HepG2 (cell line): Measurements from ENCODE around the gene UNC13D. TPM values are rescaled to one million over a fixed set of nuclear protein-coding genes. Genes with fewer than 3 reads are reported as not detected.

Experiments used
- AGO2 ChIP-seq: fragments of 200-400 bp; formaldehyde crosslinking; optimal IDR thresholded peaks from 2 replicates; pipeline ENCODE3; 2017; ENCODE audit warnings: mild to moderate bottlenecking, low read depth, low read length, moderate library complexity
- KAT2B ChIP-seq: fragments of 150-350 bp; IDR thresholded peaks from 2 replicates; pipeline ENCODE4 v1.6.1; 2014; ENCODE audit warnings: low read depth, low read length, borderline replicate concordance
- KAT8 ChIP-seq: IDR thresholded peaks from 2 replicates; pipeline ENCODE4 v1.6.1; 2016; ENCODE audit warnings: missing genetic modification reagents, missing compliant biosample characterization
- KDM5A ChIP-seq: fragments of 200-600 bp; sonication (generic); IDR thresholded peaks from 2 replicates; pipeline ENCODE4 v1.7.0; 2018; ENCODE audit warnings: antibody characterized with exemption, mild to moderate bottlenecking, low read length, borderline replicate concordance
- MED1 ChIP-seq: sonication (generic); formaldehyde crosslinking; IDR thresholded peaks from 2 replicates; pipeline ENCODE4 v1.4.0; 2020; ENCODE audit warnings: missing genetic modification reagents
- MED13 ChIP-seq: sonication (generic); formaldehyde crosslinking; IDR thresholded peaks from 2 replicates; pipeline ENCODE4 v1.5.0; 2020; ENCODE audit warnings: missing genetic modification reagents
- MEIS1 ChIP-seq: sonication (generic); formaldehyde crosslinking; IDR thresholded peaks from 2 replicates; pipeline ENCODE4 v1.9.0; 2021; ENCODE audit warnings: mild to moderate bottlenecking, missing genetic modification reagents, moderate library complexity, borderline replicate concordance
- NFKB2 ChIP-seq: sonication (generic); formaldehyde crosslinking; IDR thresholded peaks from 2 replicates; pipeline ENCODE4 v1.4.0; 2020; ENCODE audit warnings: missing genetic modification reagents, borderline replicate concordance
- ONECUT2 ChIP-seq: sonication (generic); formaldehyde crosslinking; IDR thresholded peaks from 2 replicates; pipeline ENCODE4 v1.4.0; 2020; ENCODE audit warnings: missing genetic modification reagents
- PCBP2 ChIP-seq: fragments of 200-400 bp; formaldehyde crosslinking; optimal IDR thresholded peaks from 2 replicates; pipeline ENCODE3; 2018; ENCODE audit warnings: low read length, low read depth; ENCODE audit not compliant: poor library complexity, severe bottlenecking
- SMYD3 ChIP-seq: sonication (generic); formaldehyde crosslinking; IDR thresholded peaks from 2 replicates; pipeline ENCODE4 v1.8.1; 2023; ENCODE audit warnings: mild to moderate bottlenecking, missing genetic modification reagents
- TBX2 ChIP-seq: sonication (generic); formaldehyde crosslinking; IDR thresholded peaks from 2 replicates; pipeline ENCODE4 v1.5.0; 2020; ENCODE audit warnings: missing genetic modification reagents, mild to moderate bottlenecking, borderline replicate concordance
- ZKSCAN5 ChIP-seq: sonication (generic); formaldehyde crosslinking; IDR thresholded peaks from 2 replicates; pipeline ENCODE4 v1.5.1; 2020; ENCODE audit warnings: mild to moderate bottlenecking, missing genetic modification reagents
- ZNF224 ChIP-seq: sonication (generic); formaldehyde crosslinking; IDR thresholded peaks from 2 replicates; pipeline ENCODE4 v1.5.0; 2020; ENCODE audit warnings: mild to moderate bottlenecking, missing genetic modification reagents
- ZNF253 ChIP-seq: sonication (generic); formaldehyde crosslinking; IDR thresholded peaks from 2 replicates; pipeline ENCODE4 v1.8.0; 2022; ENCODE audit warnings: mild to moderate bottlenecking, missing genetic modification reagents, borderline replicate concordance
- ZNF33B ChIP-seq: sonication (generic); formaldehyde crosslinking; IDR thresholded peaks from 2 replicates; pipeline ENCODE4 v1.5.1; 2020; ENCODE audit warnings: mild to moderate bottlenecking, missing genetic modification reagents
- ZNF446 ChIP-seq: sonication (generic); formaldehyde crosslinking; IDR thresholded peaks from 2 replicates; pipeline ENCODE4 v1.5.0; 2020; ENCODE audit warnings: mild to moderate bottlenecking, missing genetic modification reagents
- ZNF567 ChIP-seq: sonication (generic); formaldehyde crosslinking; IDR thresholded peaks from 2 replicates; pipeline ENCODE4 v1.8.1; 2023; ENCODE audit warnings: mild to moderate bottlenecking, missing genetic modification reagents, borderline replicate concordance
- polyA plus RNA-seq, 8 experiments: library from polyadenylated mRNA; depleted of rRNA in 3 of 8; stranded (reverse) in 7 of 8; unstranded in 1 of 8; fragments of >200 nt; fragmentation: Illumina TruSeq in 4 of 8; extraction: Trizol in 4 of 8; gene quantifications; 2 replicates each; pipeline versions ENCODE4 v1.2.1 to v1.2.3, GENCODE V29; 2011 to 2016; ENCODE audit warnings: low read depth in 4 of 8, missing spikeins in 1 of 8, mixed read lengths in 1 of 8; ENCODE audit not compliant: insufficient read depth in 1 of 8
- total RNA-seq, 5 experiments: library from RNA; depleted of rRNA; stranded (reverse); fragments of >200 nt; fragmentation: Illumina TruSeq; extraction: Trizol; gene quantifications; 2 replicates each; pipeline ENCODE4 v1.2.3, GENCODE V29; 2016; ENCODE audit warnings: low read depth in 1 of 5
- TF ChIP-seq, protein P1 (sequence below): sonication (generic); formaldehyde crosslinking; conservative IDR thresholded peaks from 2 replicates; pipeline ENCODE4 v1.4.0; 2020; ENCODE audit warnings: missing genetic modification reagents
- TF ChIP-seq, protein P2 (sequence below): sonication (generic); formaldehyde crosslinking; conservative IDR thresholded peaks from 2 replicates; pipeline ENCODE4 v1.4.0; 2020; ENCODE audit warnings: mild to moderate bottlenecking, missing genetic modification reagents, moderate library complexity
- TF ChIP-seq, protein P3 (sequence below): sonication (generic); formaldehyde crosslinking; IDR thresholded peaks from 2 replicates; pipeline ENCODE4 v1.5.1; 2020; ENCODE audit warnings: mild to moderate bottlenecking, missing genetic modification reagents

The UNC13D gene
- total and polyA plus RNA-seq, 2 of the 13 experiments (the other 11 are each of a cell fraction or from before 2014, with no cell fraction given) = 29.7 to 42.7 TPM

DNA sequence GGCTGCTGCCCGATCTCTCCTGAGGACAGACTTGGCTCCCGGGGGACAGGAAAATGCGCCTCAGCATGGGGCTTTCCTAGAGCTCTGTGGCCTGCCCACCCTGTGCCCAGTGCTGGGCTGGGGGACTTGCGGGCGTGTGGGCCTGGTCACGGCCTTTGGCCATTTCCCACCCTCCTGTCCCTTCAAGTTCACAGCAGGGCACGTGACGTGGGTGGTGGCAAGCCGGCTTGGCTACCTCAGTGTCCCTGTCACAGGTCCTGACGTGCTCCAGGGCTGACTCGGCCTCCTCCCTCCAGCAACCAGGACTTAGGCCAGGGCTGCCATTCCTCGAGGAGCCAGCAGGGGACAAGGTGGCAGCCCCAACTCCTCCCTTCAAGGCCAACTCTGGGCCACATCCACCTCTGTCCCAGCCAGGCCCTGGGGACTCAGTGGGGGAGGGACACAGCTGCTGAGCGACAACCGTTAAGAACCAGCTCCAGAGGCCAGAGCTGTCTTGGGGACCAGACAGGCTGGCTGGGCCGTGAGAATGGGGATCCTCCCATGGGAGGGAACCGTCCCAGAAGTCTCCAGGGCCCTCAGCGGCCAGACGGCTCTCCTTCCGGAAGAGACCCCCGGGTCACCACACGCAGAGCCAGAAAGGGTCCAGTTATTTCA, 981 bp upstream of the UNC13D start (continued):
- TF ChIP-seq, protein P1, sequence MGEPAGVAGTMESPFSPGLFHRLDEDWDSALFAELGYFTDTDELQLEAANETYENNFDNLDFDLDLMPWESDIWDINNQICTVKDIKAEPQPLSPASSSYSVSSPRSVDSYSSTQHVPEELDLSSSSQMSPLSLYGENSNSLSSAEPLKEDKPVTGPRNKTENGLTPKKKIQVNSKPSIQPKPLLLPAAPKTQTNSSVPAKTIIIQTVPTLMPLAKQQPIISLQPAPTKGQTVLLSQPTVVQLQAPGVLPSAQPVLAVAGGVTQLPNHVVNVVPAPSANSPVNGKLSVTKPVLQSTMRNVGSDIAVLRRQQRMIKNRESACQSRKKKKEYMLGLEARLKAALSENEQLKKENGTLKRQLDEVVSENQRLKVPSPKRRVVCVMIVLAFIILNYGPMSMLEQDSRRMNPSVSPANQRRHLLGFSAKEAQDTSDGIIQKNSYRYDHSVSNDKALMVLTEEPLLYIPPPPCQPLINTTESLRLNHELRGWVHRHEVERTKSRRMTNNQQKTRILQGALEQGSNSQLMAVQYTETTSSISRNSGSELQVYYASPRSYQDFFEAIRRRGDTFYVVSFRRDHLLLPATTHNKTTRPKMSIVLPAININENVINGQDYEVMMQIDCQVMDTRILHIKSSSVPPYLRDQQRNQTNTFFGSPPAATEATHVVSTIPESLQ (CRISPR knock-in tag) = no peak
- peak; percentile 69; the same call in 1 of the 2 replicates for TF ChIP-seq ZKSCAN5 (CRISPR knock-in tag)
- TF ChIP-seq ONECUT2 (CRISPR knock-in tag) = no peak
- TF ChIP-seq PCBP2 = no peak
- no peak for TF ChIP-seq ZNF224
- TF ChIP-seq ZNF253 (CRISPR knock-in tag) = no peak
- no peak for TF ChIP-seq MED13 (CRISPR knock-in tag)
- no peak for TF ChIP-seq KAT2B
- TF ChIP-seq KAT8 = peak; percentile 16; the same call in 1 of the 2 replicates
- TF ChIP-seq NFKB2 (CRISPR knock-in tag) = peak; percentile 57; the same call in 1 of the 2 replicates
- TF ChIP-seq MED1 (CRISPR knock-in tag) = peak; percentile 57
- no peak for TF ChIP-seq SMYD3
- TF ChIP-seq, protein P2, sequence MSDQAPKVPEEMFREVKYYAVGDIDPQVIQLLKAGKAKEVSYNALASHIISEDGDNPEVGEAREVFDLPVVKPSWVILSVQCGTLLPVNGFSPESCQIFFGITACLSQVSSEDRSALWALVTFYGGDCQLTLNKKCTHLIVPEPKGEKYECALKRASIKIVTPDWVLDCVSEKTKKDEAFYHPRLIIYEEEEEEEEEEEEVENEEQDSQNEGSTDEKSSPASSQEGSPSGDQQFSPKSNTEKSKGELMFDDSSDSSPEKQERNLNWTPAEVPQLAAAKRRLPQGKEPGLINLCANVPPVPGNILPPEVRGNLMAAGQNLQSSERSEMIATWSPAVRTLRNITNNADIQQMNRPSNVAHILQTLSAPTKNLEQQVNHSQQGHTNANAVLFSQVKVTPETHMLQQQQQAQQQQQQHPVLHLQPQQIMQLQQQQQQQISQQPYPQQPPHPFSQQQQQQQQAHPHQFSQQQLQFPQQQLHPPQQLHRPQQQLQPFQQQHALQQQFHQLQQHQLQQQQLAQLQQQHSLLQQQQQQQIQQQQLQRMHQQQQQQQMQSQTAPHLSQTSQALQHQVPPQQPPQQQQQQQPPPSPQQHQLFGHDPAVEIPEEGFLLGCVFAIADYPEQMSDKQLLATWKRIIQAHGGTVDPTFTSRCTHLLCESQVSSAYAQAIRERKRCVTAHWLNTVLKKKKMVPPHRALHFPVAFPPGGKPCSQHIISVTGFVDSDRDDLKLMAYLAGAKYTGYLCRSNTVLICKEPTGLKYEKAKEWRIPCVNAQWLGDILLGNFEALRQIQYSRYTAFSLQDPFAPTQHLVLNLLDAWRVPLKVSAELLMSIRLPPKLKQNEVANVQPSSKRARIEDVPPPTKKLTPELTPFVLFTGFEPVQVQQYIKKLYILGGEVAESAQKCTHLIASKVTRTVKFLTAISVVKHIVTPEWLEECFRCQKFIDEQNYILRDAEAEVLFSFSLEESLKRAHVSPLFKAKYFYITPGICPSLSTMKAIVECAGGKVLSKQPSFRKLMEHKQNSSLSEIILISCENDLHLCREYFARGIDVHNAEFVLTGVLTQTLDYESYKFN (CRISPR knock-in tag) = 0 out of 2 replicates have a peak, but pooled peaks have one; percentile 22
- peak; percentile 98 for TF ChIP-seq AGO2
- TF ChIP-seq, protein P3, sequence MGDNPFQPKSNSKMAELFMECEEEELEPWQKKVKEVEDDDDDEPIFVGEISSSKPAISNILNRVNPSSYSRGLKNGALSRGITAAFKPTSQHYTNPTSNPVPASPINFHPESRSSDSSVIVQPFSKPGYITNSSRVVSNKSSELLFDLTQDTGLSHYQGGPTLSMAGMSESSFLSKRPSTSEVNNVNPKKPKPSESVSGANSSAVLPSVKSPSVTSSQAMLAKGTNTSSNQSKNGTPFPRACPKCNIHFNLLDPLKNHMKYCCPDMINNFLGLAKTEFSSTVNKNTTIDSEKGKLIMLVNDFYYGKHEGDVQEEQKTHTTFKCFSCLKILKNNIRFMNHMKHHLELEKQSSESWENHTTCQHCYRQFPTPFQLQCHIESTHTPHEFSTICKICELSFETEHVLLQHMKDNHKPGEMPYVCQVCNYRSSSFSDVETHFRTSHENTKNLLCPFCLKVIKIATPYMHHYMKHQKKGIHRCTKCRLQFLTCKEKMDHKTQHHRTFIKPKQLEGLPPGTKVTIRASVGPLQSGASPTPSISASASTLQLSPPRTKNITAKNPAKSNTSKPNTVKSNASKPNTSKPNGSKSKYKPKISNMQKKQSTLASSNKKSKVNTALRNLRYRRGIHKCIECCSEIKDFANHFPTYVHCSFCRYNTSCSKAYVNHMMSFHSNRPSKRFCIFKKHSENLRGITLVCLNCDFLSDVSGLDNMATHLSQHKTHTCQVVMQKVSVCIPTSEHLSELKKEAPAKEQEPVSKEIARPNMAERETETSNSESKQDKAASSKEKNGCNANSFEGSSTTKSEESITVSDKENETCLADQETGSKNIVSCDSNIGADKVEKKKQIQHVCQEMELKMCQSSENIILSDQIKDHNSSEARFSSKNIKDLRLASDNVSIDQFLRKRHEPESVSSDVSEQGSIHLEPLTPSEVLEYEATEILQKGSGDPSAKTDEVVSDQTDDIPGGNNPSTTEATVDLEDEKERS = peak; percentile 95
- TF ChIP-seq ZNF33B (CRISPR knock-in tag) = no peak
- TF ChIP-seq ZNF446 = no peak
- no peak for TF ChIP-seq ZNF567 (CRISPR knock-in tag)
- TF ChIP-seq MEIS1 (CRISPR knock-in tag) = peak; percentile 67; the same call in 1 of the 2 replicates
- peak; percentile 50; the same call in 1 of the 2 replicates for TF ChIP-seq TBX2 (CRISPR knock-in tag)
- no peak for TF ChIP-seq KDM5A
